RWPE2 (cell line): ENCODE results near the gene NEK7.

Experiments
- ATAC-seq: fragments of 200-7000 bp; cut with Tn5 transposase; 3 replicates; pipeline ENCODE4 v1.9.1; 2021; ENCODE audit warnings: low read depth
- DNase-seq: peaks from one replicate; pipeline ENCODE4 v3.0.0-alpha.2; 2020; ENCODE audit warnings: low spot score
- H3K27ac ChIP-seq: fragments of 450-650 bp; 2 replicates; pipeline ENCODE4 v1.5.1; 2017; ENCODE audit warnings: mild to moderate bottlenecking; ENCODE audit not compliant: poor library complexity, severe bottlenecking
- H3K27me3 ChIP-seq: fragments of 250-450 bp; sonication (Bioruptor Pico); 2 replicates; pipeline ENCODE4 v1.5.1; 2021; ENCODE audit warnings: mild to moderate bottlenecking, moderate library complexity; ENCODE audit not compliant: insufficient read depth, poor library complexity, severe bottlenecking
- H3K36me3 ChIP-seq: fragments of 250-450 bp; sonication (Bioruptor Pico); 2 replicates; pipeline ENCODE4 v1.5.1; 2020; ENCODE audit warnings: low read depth, mild to moderate bottlenecking, moderate library complexity
- H3K4me1 ChIP-seq: fragments of 250-450 bp; sonication (Bioruptor Pico); 2 replicates; pipeline ENCODE4 v1.5.1; 2021; ENCODE audit warnings: mild to moderate bottlenecking, moderate library complexity; ENCODE audit not compliant: insufficient read depth, poor library complexity, severe bottlenecking
- H3K4me3 ChIP-seq: fragments of 250-450 bp; sonication (Bioruptor Pico); 2 replicates; pipeline ENCODE4 v1.5.1; 2021; ENCODE audit warnings: mild to moderate bottlenecking, moderate library complexity; ENCODE audit not compliant: severe bottlenecking
- H3K9me3 ChIP-seq: fragments of 250-450 bp; sonication (Bioruptor Pico); 2 replicates; pipeline ENCODE4 v1.5.1; 2021; ENCODE audit warnings: mild to moderate bottlenecking, moderate library complexity; ENCODE audit not compliant: severe bottlenecking
- CTCF ChIP-seq: fragments of 450-650 bp; IDR thresholded peaks from one replicate; pipeline ENCODE4 v1.5.1; 2017; ENCODE audit warnings: mild to moderate bottlenecking, moderate library complexity; ENCODE audit not compliant: poor library complexity, severe bottlenecking

NEK7 gene

GRCh38 chr1:198328458-198329032 lies 171.7 kb downstream of the NEK7 start:
- Histone ChIP-seq H3K27ac (no peak overlapping the region), H3K27me3 (no peaks in the 10 kb centered on the region), H3K4me1 (peaks cover 7% of the 10 kb centered on the region), H3K4me3 (no peak overlapping the region), H3K9me3 (no peaks in the 10 kb centered on the region), H3K36me3 (no peaks in the 10 kb centered on the region)
- no peak for TF ChIP-seq CTCF
- DNase-seq: no peak
- no peak for ATAC-seq

GRCh38 chr1:198330982-198331615 lies 174.3 kb downstream of the NEK7 start:
- H3K4me1 ChIP-seq: peaks cover 19% of the 10 kb centered on the region
- H3K27me3 ChIP-seq: no peaks in the 10 kb centered on the region
- H3K27ac ChIP-seq: no peak overlapping the region
- ATAC-seq (no peak), DNase-seq (no peak)
- no peaks in the 10 kb centered on the region for H3K36me3 ChIP-seq
- no peaks in the 10 kb centered on the region for H3K9me3 ChIP-seq
- H3K4me3 ChIP-seq: no peak overlapping the region
- no peak for TF ChIP-seq CTCF

GRCh38 chr1:198333744-198334143 lies 176.9 kb downstream of the NEK7 start:
- Histone ChIP-seq H3K4me1 (peaks cover 19% of the 10 kb centered on the region), H3K9me3 (no peaks in the 10 kb centered on the region), H3K36me3 (no peaks in the 10 kb centered on the region), H3K27me3 (no peaks in the 10 kb centered on the region), H3K27ac (peak overlapping the region; percentile 60), H3K4me3 (no peak overlapping the region)
- no peak for DNase-seq
- peak; percentile 76 for ATAC-seq
- TF ChIP-seq CTCF: no peak

GRCh38 chr1:198335663-198336062 lies 178.9 kb downstream of the NEK7 start:
- H3K36me3 ChIP-seq: no peaks in the 10 kb centered on the region
- H3K27ac ChIP-seq: no peak overlapping the region
- DNase-seq (no peak), ATAC-seq (no peak)
- H3K27me3 ChIP-seq: no peaks in the 10 kb centered on the region
- H3K4me3 ChIP-seq: no peak overlapping the region
- no peaks in the 10 kb centered on the region for H3K9me3 ChIP-seq
- peaks cover 19% of the 10 kb centered on the region for H3K4me1 ChIP-seq
- TF ChIP-seq CTCF: no peak

GRCh38 chr1:198337886-198338285 lies 181.1 kb downstream of the NEK7 start:
- no peak overlapping the region for H3K27ac ChIP-seq
- ATAC-seq: no peak
- no peak for DNase-seq

More at GRCh38 chr1:198337886-198338285, 181.1 kb downstream of the NEK7 start:
- Histone ChIP-seq H3K4me3 (no peak overlapping the region), H3K9me3 (no peaks in the 10 kb centered on the region), H3K27me3 (no peaks in the 10 kb centered on the region), H3K36me3 (no peaks in the 10 kb centered on the region), H3K4me1 (peaks cover 19% of the 10 kb centered on the region)
- TF ChIP-seq CTCF: no peak
